ENCODE measurements around the gene TCP1.
"Not testable (repeated sequence)": the region's sequence is repeated elsewhere in the genome, so short reads cannot be mapped to it uniquely, and the experiment has no call there.

Gene TCP1

DNA sequence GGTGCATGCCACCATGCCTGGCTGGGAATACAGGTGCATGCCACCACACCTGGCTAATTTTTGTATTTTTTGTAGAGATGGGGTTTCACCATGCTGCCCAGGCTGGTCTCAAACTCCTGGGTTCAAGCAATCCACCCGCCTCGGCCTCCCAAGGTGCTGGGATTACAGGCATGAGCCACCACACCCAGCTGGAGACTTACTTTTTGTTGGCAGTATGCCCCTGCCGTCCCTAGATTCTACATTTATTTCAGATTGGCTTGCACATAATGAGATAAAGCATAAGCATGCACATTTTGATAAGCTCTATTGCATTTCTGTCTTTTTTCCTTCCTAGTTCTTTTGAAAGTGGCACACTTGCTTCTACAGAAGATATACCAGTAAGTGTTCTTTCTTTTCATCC is 27.4 kb upstream of the TCP1 start:
- DNase-seq = peak; percentile 65

DNA sequence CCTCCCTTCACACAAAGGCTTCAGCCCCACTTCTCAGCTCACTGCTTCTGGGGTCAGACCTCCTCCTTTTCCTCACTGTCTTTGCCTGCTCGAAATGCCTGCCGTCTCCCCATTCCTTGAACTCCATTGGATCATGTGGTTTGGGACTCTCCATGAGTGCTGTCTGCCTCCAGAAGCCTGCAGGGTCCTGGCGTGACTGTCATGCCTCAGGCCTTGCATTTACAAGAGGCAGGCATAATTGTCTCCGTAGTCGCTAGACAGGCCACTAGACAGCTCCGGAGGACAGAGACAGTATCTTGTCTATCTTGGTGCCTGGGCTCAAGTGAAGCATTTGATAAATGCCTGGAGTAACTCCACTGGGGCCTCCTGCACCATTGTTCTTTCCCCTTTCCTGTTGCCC is 26.0 kb upstream of the TCP1 start:
- DNase-seq = no peak

DNA sequence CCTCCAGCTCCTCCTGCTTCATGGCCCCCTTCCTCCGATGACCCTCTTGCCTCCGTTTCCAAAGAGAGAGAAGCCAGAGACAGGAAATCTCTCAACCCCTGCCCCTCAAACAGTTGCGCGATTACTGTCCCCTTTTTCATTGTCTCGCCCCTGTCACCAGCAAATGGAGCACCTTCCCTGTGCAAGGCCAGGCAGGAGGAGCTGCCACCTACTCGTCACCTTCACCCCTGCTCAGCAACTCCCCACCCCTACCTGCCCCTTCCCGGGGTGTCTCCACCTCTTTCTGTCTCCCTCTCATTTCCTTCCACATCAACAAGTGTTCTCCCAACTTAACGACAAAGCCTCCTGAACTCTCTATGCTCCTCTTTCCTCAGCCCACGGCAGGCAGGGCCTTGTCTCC is 24.4 kb upstream of the TCP1 start:
- no peak for DNase-seq

DNA sequence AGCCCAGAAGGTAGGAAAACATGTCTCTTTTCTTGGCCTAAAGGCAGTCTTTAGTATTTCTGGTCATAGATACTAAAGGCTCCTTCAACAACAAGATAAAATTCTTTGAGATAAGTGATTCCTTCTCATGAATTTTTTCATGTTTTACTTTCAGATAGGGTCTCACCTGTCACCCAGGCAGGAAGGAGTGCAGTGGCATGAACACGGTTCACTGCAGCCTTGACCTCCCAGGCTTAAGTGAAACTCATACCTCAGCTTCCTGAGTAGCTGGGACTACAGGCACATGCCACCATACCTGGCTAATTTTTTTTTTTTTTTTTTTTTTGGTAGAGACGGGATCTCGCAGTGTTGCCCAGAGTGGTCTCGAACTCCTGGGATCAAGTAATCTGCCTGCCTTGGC is 19.7 kb upstream of the TCP1 start:
- no peak for DNase-seq

DNA sequence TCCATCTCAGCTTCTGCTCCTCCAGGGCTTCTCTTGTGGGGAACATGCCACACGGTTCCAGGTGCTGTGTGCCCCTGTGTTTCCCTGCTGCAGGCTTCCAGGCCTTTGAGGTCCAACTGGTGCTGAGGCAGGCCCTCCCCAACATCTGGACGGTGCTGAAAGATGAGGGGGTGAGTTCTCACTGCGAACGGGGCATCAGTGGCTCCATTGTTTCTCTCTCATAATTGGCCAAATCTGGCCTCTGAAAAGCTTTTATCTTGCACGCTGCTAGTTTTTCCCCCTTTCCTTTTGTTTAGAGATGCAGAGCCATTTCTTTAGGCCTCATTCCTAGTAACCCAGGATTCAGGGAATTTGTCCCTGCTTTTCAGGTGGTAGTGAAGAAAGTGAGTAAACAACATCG is 19.2 kb upstream of the TCP1 start:
- no peak for DNase-seq

DNA sequence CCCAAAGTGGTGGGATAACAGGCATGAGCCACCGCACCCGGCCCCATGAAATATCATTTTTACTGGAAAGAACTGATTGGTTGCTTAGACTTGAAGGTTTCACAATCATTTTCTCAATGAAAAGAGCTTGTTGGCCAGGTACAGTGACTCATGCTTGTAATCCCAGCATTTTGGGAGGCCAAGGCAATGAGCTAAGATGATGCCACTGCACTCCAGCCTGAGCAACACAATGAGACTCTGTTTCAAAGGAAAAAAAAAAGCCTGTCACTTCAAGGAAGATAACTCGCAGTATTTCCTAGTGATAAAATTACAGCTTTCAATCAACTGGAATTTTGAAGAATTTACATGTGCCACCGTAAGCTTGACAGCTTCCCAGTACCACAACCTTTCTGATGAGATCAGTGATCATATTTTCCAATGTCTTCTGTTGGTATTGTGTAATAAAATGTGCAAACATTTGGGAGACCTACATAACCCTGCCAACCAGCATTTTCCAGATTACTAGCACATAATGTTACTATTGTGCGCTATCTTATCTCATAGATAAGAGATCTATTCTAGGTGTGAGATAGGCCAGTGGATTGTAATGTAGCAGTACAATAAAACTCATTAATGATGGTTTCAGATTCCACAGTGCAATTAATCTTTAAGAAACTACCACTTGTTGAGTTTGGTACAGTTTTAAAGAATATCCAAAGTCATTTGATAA is 17.9 kb upstream of the TCP1 start:
- no peak for DNase-seq

DNA sequence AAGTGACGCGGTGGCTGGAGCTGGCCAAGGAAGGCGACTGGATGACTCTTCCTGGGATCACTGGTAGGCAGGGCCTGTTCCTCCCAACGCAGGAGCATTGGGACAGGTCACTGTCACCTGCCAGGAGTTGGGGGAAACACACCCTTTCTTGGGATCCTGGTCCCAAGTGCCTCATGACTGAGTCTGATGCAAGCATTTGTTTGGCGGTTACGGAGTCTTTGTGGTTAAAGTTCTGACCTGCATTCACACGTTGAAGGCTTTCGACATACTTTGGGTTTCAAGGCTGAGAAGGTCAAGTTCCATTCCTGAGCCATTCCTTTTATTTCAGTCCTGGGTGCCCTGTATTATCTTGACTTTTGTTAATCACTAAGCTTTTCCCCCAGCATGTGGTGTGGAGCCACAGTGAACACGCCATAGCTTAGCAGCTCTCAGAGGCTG is 16.6 kb upstream of the TCP1 start:
- no peak for DNase-seq

DNA sequence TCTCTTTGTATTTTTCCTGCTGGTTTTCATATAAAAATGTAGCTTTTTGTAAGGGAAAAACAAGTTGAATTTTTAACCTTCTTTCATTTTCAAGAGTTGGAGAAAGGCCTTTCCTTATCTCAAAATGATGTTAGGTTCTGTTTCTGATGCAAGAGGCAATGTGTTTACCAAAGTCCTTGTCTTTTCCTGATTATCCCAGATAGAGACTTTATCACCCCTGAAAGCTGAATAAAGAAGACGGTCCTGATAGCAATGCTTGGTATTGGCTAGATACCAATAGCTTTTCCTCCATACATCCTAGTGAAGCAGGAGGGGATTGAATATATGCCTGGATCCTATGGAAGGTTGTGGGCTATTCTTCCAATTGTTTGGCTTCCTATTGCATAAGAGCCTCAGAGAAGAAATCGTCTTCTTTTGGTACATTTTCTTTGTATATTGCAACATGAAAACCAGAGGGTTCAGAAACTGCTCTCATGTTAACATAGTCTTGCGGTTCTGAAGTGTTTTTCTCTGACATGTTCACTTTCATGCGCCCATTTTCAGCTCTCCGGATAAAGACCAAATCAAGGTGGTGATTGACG is 16.1 kb upstream of the TCP1 start:
- no peak for DNase-seq

DNA sequence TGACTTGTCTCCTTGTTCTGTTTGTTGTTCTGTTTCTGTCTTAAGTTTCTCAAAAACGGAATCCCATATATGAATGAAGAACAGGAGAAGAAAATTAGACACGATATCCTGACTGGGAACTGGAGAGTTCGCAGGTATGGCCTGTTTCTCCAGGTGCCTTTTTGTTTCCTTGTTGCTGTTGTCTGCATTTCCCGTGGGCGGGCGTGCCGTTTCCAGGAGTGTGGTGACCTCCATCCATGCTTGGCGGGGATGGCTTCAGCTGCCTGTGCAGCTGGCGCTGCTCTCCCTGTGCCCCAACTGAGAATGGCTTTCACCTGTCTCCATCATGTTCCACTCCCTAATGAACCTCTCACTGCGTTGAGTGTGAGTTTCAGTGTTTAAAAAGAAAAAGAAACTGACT is 15.1 kb upstream of the TCP1 start:
- no peak for DNase-seq

DNA sequence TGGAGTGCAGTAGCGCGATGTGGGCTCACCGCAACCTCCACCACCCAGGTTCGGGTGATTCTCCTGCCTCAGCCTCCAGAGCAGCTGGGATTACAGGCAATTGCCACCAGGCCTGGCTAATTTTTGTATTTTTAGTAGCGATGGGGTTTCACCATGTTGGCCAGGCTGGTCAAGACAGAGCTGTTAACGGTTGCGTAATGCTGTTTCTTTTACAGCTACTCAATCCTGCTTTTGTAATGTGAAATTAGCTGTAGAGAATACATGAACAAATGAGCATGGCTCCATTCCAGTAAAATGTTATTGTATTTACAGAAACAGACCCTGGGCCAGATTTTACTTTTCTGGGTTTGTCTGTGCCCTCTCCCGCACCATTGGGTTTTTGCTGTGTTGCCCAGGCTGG is 12.5 kb upstream of the TCP1 start:
- no peak for DNase-seq

DNA sequence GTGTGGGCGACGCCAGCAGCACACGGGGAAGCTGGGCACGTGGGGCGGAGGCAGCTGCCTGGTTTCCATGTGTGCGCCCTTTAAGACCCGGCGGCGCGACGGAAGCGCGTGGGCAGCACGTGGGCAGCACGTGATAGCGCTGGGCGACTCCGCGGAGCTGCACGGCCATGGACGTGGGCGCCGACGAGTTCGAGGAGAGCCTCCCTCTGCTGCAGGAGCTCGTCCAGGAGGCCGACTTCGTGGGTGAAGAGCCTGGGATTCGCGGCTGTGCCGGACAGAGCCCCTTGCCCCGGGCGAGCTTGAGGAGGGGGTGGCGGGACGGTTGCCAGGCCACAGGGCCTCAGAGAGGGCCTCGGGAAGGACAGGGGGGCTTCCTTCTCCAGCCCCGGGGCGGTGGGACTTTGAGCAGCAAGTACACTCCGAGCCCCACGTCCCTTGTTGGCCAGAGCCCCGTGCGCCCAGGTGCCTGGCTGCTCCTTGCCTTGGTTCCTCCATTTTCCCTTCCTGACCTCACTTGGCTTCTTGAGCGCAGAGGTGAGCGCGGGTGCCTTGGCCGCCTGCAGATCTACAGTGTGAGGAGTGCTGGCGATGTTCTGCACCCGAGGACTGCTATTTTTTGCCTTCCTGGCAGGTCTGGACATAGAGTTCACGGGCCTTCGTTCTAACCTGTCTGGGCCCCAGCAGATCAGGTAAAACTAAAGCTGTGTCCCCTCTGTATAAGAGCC is 10.9 kb upstream of the TCP1 start, which contains the start of gene PNLDC1:
Gene PNLDC1 (plus strand): TSS at position 136 of the 725 bp plus-strand sequence. CDS start 32 bp downstream, at position 168.
- DNase-seq = no peak

DNA sequence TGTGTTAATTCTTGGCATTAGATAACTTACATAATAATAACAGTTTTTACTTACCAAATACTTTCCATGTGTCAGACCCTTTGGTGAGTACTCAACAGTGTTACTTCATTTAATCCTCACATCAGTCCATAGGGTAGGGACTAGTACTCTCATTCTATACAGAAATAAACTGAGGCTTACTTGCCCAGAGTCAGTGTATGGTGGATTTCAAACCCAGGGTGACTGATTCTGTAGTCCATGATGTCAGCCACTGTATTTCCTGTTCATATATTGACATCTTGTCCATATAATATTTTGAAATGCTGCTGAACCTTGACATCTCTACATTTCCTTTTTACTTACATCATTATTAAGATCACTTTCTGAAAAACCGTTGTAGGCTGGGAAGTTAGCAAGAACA is 8.2 kb upstream of the TCP1 start:
- DNase-seq = no peak

DNA sequence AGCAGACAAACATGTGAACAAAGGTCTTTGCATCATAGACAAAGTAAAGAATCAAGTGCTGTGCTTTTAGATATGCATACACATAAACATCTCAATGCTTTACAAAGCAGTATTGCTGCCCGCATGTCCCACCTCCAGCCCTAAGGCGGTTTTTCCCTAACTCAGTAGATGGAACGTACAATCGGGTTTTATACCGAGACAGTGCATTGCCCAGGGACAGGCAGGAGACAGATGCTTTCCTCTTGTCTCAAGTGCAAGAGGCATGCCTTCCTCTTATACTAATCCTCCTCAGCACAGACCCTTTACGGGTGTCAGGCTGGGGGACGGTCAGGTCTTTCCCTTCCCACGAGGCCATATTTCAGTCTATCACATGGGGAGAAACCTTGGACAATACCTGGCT is 5.6 kb upstream of the TCP1 start:
- DNase-seq = not testable (repeated sequence)

DNA sequence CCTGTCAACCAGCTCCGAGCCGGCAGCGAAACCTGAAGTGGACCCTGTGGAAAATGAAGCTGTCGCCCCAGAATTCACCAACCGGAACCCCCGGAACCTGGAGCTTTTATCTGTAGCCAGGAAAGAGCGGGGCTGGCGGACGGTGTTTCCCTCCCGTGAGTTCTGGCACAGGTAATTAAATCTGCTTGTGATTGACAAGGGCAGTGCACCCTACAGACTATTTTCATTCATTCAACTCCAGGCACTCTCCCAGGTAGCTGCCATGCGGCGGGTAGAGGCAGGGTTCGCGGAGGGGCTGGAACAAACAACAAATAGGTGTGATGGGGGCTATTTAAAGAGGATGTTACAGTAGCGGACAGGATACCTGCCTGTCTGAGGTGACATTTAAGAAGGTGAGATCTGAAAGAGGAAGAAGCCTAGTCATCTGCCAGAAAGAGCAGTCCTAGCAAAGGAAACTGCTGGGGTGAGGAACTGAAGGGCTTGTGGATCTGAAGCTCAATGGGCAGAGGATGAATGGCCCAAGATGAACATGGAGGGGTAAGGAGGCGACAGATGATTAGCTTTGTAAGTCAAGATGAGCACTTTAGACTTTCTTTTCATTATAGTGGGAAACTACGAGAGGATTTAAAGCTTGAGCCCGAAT is 1.7 kb upstream of the TCP1 start:
- DNase-seq = no peak

DNA sequence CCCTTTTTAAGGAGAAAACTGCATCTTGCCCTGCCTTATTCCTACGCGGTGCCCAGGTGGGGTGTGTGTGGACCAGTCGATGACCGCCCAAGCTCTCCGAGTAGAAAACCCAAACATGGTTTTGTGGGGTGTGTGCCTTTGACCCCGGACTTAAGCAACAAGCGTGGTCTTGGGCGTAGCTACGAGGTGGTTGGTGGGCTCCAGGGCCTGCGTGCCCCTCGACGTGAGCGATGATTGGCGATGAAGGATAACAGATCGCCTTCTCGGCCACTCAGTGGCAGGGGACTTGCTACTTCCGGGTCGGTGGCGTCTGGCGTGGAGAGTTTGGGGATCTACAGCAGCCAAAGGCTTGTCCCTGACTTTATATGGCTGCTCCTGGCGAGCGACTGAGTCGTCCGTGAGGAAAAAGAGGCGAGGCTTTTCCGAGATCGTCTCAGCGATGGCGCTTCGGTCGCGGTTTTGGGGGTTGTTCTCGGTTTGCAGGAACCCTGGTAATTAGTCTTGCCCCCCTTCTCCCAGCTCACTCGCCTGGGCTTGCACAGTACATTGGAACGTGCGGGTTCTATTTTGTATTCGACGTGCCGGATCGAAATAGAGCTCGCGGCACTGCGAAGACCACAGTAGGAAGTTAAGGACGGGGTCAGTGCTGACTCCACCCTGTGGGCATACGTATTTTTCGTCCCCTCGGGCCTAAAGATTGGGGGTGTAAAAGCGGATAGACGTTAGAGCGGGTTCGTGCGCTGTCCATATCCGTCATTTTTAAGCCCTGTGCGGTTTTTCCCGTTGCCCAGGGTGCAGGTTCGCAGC is 950 bp upstream of the TCP1 start, which contains the start of gene MRPL18:
Gene MRPL18 (plus strand): TSS at position 319 of the 807 bp plus-strand sequence. CDS start 121 bp downstream, at position 440.
- peak; percentile 99 for DNase-seq

DNA sequence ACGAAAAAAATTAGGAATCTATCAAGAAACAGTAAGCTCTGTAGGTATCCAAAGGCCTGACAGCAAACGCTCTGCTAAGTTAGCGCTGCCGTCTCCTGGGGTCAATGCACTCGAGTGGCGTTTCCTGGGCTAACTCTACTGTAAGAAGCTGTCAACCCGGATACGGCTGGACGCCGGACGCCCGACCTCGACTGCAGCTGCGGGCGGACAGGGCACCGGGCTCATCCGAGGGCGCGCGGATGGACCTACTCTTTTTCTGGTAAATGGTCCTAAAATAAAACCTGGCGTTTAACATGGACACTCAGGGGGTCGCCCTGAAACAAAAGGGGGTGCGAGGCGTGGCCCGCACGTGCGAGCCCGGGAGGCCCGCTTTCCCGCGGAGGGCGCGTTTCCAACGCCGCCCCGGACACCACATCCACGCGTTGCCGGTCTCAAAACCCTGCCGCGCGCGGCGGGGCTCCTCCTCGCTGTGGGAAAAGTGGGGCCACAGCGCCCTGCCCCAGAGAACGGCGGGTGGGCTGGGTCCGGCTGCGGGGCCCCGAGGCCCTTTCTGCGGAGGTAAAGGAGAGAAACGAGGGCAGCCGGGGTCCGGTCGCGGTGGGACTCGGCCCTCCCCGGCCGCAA is 537 bp downstream of the TCP1 start:
- no peak for DNase-seq

DNA sequence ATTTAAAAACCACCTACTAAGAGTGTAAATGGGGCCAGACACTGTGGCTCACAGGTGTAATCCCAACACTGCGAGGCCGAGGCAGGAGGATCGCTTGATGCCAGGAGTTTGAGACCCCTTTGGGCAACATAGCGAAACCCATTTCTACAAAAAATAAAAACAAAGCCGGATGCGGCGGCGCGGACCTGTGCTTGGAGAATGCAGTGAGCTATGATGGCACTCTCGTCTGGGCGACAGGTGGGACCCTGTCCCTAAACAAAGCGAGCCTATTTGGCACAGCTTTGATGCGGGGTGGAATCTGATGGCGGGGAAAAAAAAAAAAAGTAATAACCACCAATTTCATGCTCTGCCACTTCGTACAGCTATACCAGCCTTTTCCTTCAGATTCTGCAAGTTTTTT is 1.1 kb downstream of the TCP1 start:
- no peak for DNase-seq

DNA sequence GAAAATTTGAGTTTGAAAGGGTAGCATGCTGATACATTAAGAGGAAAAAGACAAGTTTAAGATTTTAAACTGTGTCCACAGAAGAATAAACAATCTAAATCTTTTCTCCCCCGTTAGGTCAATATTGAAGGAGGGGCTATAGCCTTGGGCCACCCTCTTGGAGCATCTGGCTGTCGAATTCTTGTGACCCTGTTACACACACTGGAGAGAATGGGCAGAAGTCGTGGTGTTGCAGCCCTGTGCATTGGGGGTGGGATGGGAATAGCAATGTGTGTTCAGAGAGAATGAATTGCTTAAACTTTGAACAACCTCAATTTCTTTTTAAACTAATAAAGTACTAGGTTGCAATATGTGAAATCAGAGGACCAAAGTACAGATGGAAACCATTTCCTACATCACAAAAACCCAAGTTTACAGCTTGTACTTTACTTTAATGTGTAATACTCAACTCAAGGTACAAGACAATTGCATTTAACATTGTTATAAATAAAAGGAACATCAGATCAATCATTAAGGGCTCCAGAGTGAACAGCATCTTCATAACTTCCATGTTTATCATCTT is 10.8 kb downstream of the TCP1 start:
- no peak for DNase-seq

DNA sequence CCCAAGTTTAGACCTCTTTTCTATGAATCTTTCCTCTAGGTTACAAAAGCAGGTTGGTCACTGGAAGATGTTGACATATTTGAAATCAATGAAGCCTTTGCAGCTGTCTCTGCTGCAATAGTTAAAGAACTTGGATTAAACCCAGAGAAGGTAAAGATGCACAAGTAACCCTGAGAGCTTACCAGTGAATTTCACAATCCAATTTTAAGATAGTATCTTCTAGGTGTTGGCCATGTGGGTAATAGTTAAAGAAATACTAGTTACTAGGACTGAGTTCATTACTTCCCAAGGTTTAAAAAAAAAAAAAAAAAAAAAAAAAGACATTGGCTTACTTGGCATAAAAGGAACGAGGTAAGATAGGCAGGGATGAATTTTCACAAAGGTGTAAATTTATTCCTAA is 11.3 kb downstream of the TCP1 start:
- DNase-seq = no peak

DNA sequence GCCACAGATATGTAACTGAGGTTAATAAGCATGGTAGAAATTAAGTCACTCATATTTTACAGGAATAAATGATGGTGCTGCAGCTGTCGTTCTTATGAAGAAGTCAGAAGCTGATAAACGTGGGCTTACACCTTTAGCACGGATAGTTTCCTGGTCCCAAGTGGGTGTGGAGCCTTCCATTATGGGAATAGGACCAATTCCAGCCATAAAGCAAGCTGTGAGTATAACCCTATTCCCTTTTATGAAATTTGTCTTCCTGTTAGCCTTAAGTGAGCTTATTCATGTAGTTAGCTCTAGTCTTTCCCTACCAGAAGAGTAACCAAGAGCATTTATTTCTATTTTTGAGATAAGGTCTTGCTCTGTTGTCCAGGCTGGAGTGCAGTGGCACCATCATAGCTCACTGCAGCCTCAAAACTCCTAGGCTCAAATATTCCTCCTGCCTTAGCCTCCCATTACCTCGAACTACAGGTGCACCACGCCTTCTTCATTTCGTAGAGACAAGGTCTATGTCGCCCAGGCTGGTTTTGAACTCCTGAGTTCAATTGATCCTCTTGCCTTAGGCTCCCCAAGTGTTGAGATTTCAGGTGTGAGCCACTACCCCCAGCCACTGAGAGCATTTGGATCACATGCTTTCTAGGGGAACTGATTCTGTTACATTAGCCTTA is 12.0 kb downstream of the TCP1 start:
- no peak for DNase-seq

DNA sequence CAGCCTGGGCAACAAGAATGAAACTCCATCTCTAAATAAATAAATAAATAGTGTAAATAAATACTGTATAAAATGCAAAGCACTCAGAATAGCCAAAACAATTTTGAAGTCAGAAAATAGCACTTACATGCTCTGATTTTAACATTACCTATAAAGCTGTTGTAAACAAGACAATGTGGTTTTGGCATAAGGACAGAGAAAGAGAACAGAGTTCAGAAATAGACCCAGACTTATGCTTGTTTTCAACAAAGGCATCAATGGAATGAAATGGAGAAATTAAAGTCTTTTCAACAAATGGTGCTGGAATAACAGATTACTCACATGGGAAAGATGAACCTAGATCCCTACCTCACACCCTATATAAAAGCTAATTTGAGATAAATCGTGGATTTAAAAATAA is 17.2 kb downstream of the TCP1 start:
- no peak for DNase-seq

All from hematopoietic multipotent progenitor cell treated with erythropoietin and hydrocortisone succinate and interleukin-3 and kit ligand, for 8 days (in vitro differentiated cells).